ENCODE measurements around the gene ARID5A. TPM values are rescaled to one million over a fixed set of nuclear protein-coding genes. Genes with fewer than 3 reads are reported as not detected.

The ARID5A gene
- total and polyA plus RNA-seq, 2 of the 13 experiments (the other 11 are each of a cell fraction or from before 2014, with no cell fraction given): 6.0 to 9.5 TPM

DNA sequence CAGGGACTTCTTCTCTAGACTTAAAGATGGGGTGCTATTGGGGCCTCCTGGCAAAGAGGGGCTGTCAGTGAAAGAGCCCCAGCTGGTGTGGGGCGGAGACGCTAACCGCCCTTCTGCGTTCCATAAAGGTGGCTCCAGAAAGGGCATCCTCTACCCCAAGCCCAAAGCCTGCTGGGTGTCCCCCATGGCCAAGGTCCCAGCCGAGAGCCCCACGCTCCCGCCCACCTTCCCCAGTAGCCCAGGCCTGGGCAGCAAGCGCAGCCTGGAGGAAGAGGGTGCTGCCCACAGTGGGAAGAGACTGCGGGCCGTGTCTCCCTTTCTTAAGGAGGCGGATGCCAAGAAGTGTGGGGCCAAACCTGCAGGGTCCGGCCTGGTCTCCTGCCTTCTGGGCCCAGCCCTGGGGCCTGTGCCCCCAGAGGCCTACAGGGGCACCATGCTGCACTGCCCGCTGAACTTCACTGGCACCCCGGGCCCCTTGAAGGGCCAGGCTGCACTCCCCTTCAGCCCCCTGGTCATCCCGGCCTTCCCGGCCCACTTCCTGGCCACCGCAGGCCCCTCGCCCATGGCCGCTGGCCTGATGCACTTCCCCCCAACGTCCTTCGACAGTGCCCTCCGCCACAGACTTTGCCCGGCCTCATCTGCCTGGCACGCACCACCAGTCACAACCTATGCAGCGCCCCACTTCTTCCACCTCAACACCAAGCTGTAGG lies 15.2 kb downstream of the ARID5A start (continued):
- TF ChIP-seq, protein P1, sequence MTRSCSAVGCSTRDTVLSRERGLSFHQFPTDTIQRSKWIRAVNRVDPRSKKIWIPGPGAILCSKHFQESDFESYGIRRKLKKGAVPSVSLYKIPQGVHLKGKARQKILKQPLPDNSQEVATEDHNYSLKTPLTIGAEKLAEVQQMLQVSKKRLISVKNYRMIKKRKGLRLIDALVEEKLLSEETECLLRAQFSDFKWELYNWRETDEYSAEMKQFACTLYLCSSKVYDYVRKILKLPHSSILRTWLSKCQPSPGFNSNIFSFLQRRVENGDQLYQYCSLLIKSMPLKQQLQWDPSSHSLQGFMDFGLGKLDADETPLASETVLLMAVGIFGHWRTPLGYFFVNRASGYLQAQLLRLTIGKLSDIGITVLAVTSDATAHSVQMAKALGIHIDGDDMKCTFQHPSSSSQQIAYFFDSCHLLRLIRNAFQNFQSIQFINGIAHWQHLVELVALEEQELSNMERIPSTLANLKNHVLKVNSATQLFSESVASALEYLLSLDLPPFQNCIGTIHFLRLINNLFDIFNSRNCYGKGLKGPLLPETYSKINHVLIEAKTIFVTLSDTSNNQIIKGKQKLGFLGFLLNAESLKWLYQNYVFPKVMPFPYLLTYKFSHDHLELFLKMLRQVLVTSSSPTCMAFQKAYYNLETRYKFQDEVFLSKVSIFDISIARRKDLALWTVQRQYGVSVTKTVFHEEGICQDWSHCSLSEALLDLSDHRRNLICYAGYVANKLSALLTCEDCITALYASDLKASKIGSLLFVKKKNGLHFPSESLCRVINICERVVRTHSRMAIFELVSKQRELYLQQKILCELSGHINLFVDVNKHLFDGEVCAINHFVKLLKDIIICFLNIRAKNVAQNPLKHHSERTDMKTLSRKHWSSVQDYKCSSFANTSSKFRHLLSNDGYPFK (CRISPR knock-in tag; IDR thresholded peaks at IDR 0.05; ENCODE audit: borderline replicate concordance): no peak
- TF ChIP-seq, protein P2, sequence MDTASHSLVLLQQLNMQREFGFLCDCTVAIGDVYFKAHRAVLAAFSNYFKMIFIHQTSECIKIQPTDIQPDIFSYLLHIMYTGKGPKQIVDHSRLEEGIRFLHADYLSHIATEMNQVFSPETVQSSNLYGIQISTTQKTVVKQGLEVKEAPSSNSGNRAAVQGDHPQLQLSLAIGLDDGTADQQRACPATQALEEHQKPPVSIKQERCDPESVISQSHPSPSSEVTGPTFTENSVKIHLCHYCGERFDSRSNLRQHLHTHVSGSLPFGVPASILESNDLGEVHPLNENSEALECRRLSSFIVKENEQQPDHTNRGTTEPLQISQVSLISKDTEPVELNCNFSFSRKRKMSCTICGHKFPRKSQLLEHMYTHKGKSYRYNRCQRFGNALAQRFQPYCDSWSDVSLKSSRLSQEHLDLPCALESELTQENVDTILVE (CRISPR knock-in tag; IDR thresholded peaks at IDR 0.05): no peak
- TF ChIP-seq KDM4B (CRISPR knock-in tag; IDR thresholded peaks at IDR 0.05): no peak
- no peak for TF ChIP-seq ZNF180 (CRISPR knock-in tag; IDR thresholded peaks at IDR 0.05; ENCODE audit: borderline replicate concordance, low read depth)
- TF ChIP-seq HIVEP1 (CRISPR knock-in tag; IDR thresholded peaks at IDR 0.05): no peak

DNA sequence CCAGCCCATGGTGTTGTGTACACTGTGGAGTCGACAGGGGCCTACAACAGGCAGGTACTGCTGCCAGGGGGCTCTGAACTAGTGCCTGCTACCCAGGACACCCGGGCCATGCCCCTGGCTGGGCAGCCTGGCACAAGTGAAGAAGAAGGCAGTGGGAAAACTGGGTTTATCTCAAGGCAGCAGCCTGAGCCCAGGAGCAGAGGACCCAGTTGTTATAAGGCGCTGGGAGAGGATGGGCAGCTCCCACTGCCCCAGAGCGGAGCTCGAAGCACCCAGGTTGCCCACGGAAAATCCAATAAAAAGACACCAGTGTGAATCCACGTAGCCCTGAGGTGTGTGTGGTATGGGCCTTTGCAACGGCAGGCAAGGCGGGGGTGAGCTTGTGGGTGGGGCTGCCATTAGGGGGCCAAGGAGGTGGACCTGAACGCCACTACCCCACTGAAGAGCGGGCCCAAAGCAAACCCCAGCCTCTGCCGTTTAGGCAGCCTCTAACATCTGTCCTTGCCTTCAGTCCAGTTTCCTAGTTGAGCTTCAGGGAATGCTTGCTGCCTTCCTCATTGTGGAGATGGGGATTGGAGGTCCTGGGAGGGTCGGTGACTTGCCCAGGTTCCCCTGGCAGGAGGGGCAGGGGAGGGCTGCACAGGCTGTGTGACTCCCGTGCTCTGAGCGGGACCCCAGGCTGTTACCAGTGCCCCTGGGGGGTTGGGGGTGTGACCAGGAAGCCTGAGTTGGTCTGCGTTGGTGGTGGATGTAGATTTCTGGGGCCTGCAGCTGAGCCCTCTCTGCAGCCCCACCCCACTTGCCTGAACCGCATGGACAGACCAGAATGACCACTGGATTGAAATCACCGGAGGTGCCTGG lies 16.0 kb downstream of the ARID5A start:
- H4K20me1 ChIP-seq (ENCODE audit: insufficient read depth, low read length): no peaks in the 10 kb centered on the region
- H3K4me3 ChIP-seq (replicated peaks in 1 of 3; ENCODE audit: insufficient read depth in 1 of 3, low read depth in 2 of 3, low read length in 3 of 3): no peak overlapping the region
- 89% methylated on average over 15 of the region's 18 CpGs for WGBS (ENCODE audit: low lambda C conversion rate)
- no peaks in the 10 kb centered on the region for H3K27me3 ChIP-seq (ENCODE audit: control insufficient read depth in 1 of 2, insufficient read depth in 2 of 2, low read length in 2 of 2)
- H3K79me2 ChIP-seq (ENCODE audit: insufficient read depth, low read length): no peaks in the 10 kb centered on the region
- intact Hi-C loops (cut with micrococcal nuclease; ENCODE audit: unreplicated experiment) (loop anchor here (5.0 kb wide), 2 partner anchors 50 to 80 kb away; no protein-coding TSS in a partner anchor), in situ Hi-C loops (cut with HindIII; ENCODE audit: extremely low pct_ligation_motif_present, low pct_unique_long_range_greater_than_20kb) (no loop called here)
- FAIRE-seq (no peak), ATAC-seq (no peak), DNase-seq (ENCODE audit: low spot score) (no peak)
- no peaks in the 10 kb centered on the region for H3K9me3 ChIP-seq (ENCODE audit: low read length)
- H3K9ac ChIP-seq (ENCODE audit: insufficient read depth, low read depth, low read length): no peak overlapping the region
- POLR2A ChIA-PET: no interaction called here
- H3K36me3 ChIP-seq (replicated peaks in 1 of 2; ENCODE audit: control insufficient read depth in 1 of 2, insufficient read depth in 2 of 2, low read length in 2 of 2): no peaks in the 10 kb centered on the region; a peak in 1 of 5 replicates
- H3K27ac ChIP-seq (ENCODE audit: extremely low read length, insufficient read depth, low read length): no peak overlapping the region
- no TSS peak for BruUV-seq (replicated peaks)
- CTCF ChIA-PET (ENCODE audit: low intra/inter-chr PET ratio, low total read pairs): no interaction called here
- H2AFZ ChIP-seq (ENCODE audit: low read length): no peak overlapping the region
- H3K4me1 ChIP-seq (ENCODE audit: insufficient read depth, low read length): peaks cover 65% of the 10 kb centered on the region
- H3K4me2 ChIP-seq (ENCODE audit: low read depth, low read length): no peak overlapping the region
- TF ChIP-seq MED1 (CRISPR knock-in tag; IDR thresholded peaks at IDR 0.05) (no peak), SP1 (IDR thresholded peaks at IDR 0.05) (no peak), SP1 (CRISPR knock-in tag; IDR thresholded peaks at IDR 0.05) (no peak), PHF5A (CRISPR knock-in tag; IDR thresholded peaks at IDR 0.05; ENCODE audit: low read depth, unreplicated experiment) (no peak), ETV6 (CRISPR knock-in tag; conservative IDR thresholded peaks at IDR 0.05) (no peak), RBFOX2 (IDR thresholded peaks at IDR 0.05; ENCODE audit: low read depth, low read length) (0 out of 2 replicates have a peak, but pooled peaks have one; percentile 1), RXRA (CRISPR knock-in tag; IDR thresholded peaks at IDR 0.05) (peak; percentile 2; the same call in 1 of the 2 replicates)
- TF ChIP-seq, protein P3, sequence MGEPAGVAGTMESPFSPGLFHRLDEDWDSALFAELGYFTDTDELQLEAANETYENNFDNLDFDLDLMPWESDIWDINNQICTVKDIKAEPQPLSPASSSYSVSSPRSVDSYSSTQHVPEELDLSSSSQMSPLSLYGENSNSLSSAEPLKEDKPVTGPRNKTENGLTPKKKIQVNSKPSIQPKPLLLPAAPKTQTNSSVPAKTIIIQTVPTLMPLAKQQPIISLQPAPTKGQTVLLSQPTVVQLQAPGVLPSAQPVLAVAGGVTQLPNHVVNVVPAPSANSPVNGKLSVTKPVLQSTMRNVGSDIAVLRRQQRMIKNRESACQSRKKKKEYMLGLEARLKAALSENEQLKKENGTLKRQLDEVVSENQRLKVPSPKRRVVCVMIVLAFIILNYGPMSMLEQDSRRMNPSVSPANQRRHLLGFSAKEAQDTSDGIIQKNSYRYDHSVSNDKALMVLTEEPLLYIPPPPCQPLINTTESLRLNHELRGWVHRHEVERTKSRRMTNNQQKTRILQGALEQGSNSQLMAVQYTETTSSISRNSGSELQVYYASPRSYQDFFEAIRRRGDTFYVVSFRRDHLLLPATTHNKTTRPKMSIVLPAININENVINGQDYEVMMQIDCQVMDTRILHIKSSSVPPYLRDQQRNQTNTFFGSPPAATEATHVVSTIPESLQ (CRISPR knock-in tag; conservative IDR thresholded peaks at IDR 0.05): no peak
- TF ChIP-seq, protein P4, sequence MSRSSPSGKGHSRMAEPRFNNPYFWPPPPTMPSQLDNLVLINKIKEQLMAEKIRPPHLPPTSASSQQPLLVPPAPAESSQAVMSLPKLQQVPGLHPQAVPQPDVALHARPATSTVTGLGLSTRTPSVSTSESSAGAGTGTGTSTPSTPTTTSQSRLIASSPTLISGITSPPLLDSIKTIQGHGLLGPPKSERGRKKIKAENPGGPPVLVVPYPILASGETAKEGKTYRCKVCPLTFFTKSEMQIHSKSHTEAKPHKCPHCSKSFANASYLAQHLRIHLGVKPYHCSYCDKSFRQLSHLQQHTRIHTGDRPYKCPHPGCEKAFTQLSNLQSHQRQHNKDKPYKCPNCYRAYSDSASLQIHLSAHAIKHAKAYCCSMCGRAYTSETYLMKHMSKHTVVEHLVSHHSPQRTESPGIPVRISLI (CRISPR knock-in tag; IDR thresholded peaks at IDR 0.05; ENCODE audit: borderline replicate concordance): no peak
